ENCODE measurements around the gene PARD3B. TPM values are rescaled to one million over a fixed set of nuclear protein-coding genes. Genes with fewer than 3 reads are reported as not detected.

PARD3B gene
- total RNA-seq, 1 experiment from 2014 or later: 7.6 TPM

GRCh38 chr2:205511221-205511620 lies 965.9 kb downstream of the PARD3B start:
- H3K4me3 ChIP-seq (ENCODE audit: low read depth, low read length, poor library complexity, severe bottlenecking): no peak overlapping the region

GRCh38 chr2:205511641-205512040 lies 966.4 kb downstream of the PARD3B start:
- no peak for DNase-seq (ENCODE audit: low spot score)
- ChIA-PET CTCF (no interaction called here), POLR2A (ENCODE audit: low non-redundant PET) (no interaction called here)
- Histone ChIP-seq H3K9me3 (ENCODE audit: low read depth, low read length, poor library complexity, severe bottlenecking) (no peaks in the 10 kb centered on the region), H3K27ac (ENCODE audit: low read depth, low read length, poor library complexity, severe bottlenecking) (no peak overlapping the region), H3K36me3 (ENCODE audit: insufficient read depth, low read length, poor library complexity, severe bottlenecking) (no peaks in the 10 kb centered on the region), H3K27me3 (replicated peaks; ENCODE audit: insufficient read depth, low read depth, low read length, poor library complexity) (no peaks in the 10 kb centered on the region), H3K4me1 (ENCODE audit: insufficient read depth, low read length, poor library complexity, severe bottlenecking) (no peaks in the 10 kb centered on the region), H3K4me3 (ENCODE audit: low read depth, low read length, poor library complexity, severe bottlenecking) (no peak overlapping the region)
- no TSS peak for BruUV-seq (replicated peaks)
- intact Hi-C loops (cut with micrococcal nuclease; ENCODE audit: unreplicated experiment): no loop called here
- TF ChIP-seq CTCF (conservative IDR thresholded peaks at IDR 0.05; ENCODE audit: low read depth, low read length): no peak
- no peak for TF ChIP-seq EZH2 (IDR thresholded peaks at IDR 0.05; ENCODE audit: borderline replicate concordance, low read depth, low read length, poor library complexity, severe bottlenecking)

More at GRCh38 chr2:205511221-205511620, 965.9 kb downstream of the PARD3B start:
- no peaks in the 10 kb centered on the region for H3K4me1 ChIP-seq (ENCODE audit: insufficient read depth, low read length, poor library complexity, severe bottlenecking)
- H3K9me3 ChIP-seq (ENCODE audit: low read depth, low read length, poor library complexity, severe bottlenecking): no peaks in the 10 kb centered on the region
- CTCF ChIA-PET: no interaction called here
- no peak for DNase-seq (ENCODE audit: low spot score)
- intact Hi-C loops (cut with micrococcal nuclease; ENCODE audit: unreplicated experiment): no loop called here
- BruUV-seq (replicated peaks): no TSS peak
- TF ChIP-seq EZH2 (IDR thresholded peaks at IDR 0.05; ENCODE audit: borderline replicate concordance, low read depth, low read length, poor library complexity, severe bottlenecking): no peak
- POLR2A ChIA-PET (ENCODE audit: low non-redundant PET): no interaction called here
- no peaks in the 10 kb centered on the region for H3K27me3 ChIP-seq (replicated peaks; ENCODE audit: insufficient read depth, low read depth, low read length, poor library complexity)
- H3K27ac ChIP-seq (ENCODE audit: low read depth, low read length, poor library complexity, severe bottlenecking): no peak overlapping the region
- no peaks in the 10 kb centered on the region for H3K36me3 ChIP-seq (ENCODE audit: insufficient read depth, low read length, poor library complexity, severe bottlenecking)

GRCh38 chr2:205520311-205520710 lies 975.0 kb downstream of the PARD3B start:
- Histone ChIP-seq H3K27me3 (replicated peaks; ENCODE audit: insufficient read depth, low read depth, low read length, poor library complexity) (no peaks in the 10 kb centered on the region), H3K36me3 (ENCODE audit: insufficient read depth, low read length, poor library complexity, severe bottlenecking) (no peaks in the 10 kb centered on the region), H3K4me1 (ENCODE audit: insufficient read depth, low read length, poor library complexity, severe bottlenecking) (no peaks in the 10 kb centered on the region), H3K9me3 (ENCODE audit: low read depth, low read length, poor library complexity, severe bottlenecking) (no peaks in the 10 kb centered on the region), H3K4me3 (ENCODE audit: low read depth, low read length, poor library complexity, severe bottlenecking) (no peak overlapping the region), H3K27ac (ENCODE audit: low read depth, low read length, poor library complexity, severe bottlenecking) (no peak overlapping the region)
- CTCF ChIA-PET: no interaction called here
- no TSS peak for BruUV-seq (replicated peaks)
- intact Hi-C loops (cut with micrococcal nuclease; ENCODE audit: unreplicated experiment): no loop called here
- POLR2A ChIA-PET (ENCODE audit: low non-redundant PET): no interaction called here
- DNase-seq (ENCODE audit: low spot score): no peak
- no peak for TF ChIP-seq EZH2 (IDR thresholded peaks at IDR 0.05; ENCODE audit: borderline replicate concordance, low read depth, low read length, poor library complexity, severe bottlenecking)
- no peak for TF ChIP-seq CTCF (conservative IDR thresholded peaks at IDR 0.05; ENCODE audit: low read depth, low read length)

- intact Hi-C loops (cut with micrococcal nuclease; ENCODE audit: unreplicated experiment): no loop called here
- no peak overlapping the region for H3K27ac ChIP-seq (ENCODE audit: low read depth, low read length, poor library complexity, severe bottlenecking)
- TF ChIP-seq CTCF (conservative IDR thresholded peaks at IDR 0.05; ENCODE audit: low read depth, low read length): no peak
- TF ChIP-seq EZH2 (IDR thresholded peaks at IDR 0.05; ENCODE audit: borderline replicate concordance, low read depth, low read length, poor library complexity, severe bottlenecking): no peak
- H3K4me3 ChIP-seq (ENCODE audit: low read depth, low read length, poor library complexity, severe bottlenecking): no peak overlapping the region
- H3K27me3 ChIP-seq (replicated peaks; ENCODE audit: insufficient read depth, low read depth, low read length, poor library complexity): no peaks in the 10 kb centered on the region
- no peaks in the 10 kb centered on the region for H3K4me1 ChIP-seq (ENCODE audit: insufficient read depth, low read length, poor library complexity, severe bottlenecking)
- ChIA-PET CTCF (no interaction called here), POLR2A (ENCODE audit: low non-redundant PET) (no interaction called here)
- H3K36me3 ChIP-seq (ENCODE audit: insufficient read depth, low read length, poor library complexity, severe bottlenecking): no peaks in the 10 kb centered on the region
- no peaks in the 10 kb centered on the region for H3K9me3 ChIP-seq (ENCODE audit: low read depth, low read length, poor library complexity, severe bottlenecking)
- DNase-seq (ENCODE audit: low spot score): no peak
- BruUV-seq (replicated peaks): no TSS peak
These were observed 979.4 kb downstream of the PARD3B start for GRCh38 chr2:205524656-205525055.

Measured in A673 (cell line).